Islet precursor cell (in vitro differentiated cells): Measurements from ENCODE around the gene PLA2G2C.

ENCODE experiments used
- DNase-seq: peaks from one replicate; pipeline ENCODE4 v3.0.0-alpha.2; 2018

Gene PLA2G2C

DNA sequence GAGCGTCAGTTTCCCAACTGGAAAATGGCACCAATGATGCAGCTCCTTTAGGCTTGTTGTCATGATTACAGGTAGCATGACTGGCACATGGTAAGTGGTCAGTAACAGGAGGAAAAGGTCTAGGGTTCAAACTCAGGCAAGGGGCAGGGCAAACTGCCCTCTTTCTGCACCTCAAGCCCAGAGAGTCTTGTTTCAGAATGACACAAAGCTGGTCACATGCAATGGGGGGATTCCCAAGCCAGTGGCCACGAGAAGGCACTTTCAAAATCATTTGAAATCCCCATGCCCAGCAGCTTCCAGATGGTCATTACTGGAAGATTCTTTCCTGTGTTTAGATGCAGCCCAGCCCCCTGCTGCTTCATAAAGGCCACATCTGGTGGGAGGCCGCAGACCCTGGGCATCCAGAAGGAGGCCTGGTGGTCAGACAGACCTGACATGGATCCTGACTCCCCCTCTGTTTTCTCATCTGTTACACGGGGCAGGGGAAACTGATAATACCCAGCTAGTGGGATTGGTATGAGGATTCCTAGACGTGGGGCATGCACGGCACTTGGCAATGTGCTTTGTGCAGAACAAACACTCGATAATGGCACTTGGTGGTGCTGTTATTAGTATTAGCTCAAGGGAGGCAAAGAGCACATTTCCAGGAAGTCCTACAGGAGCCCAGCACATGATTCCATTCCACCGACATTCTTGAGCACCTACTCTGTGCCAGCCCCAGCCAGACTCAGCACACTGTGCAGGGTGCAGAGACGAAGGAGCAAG, 60.1 kb downstream of the PLA2G2C start:
- no peak for DNase-seq

DNA sequence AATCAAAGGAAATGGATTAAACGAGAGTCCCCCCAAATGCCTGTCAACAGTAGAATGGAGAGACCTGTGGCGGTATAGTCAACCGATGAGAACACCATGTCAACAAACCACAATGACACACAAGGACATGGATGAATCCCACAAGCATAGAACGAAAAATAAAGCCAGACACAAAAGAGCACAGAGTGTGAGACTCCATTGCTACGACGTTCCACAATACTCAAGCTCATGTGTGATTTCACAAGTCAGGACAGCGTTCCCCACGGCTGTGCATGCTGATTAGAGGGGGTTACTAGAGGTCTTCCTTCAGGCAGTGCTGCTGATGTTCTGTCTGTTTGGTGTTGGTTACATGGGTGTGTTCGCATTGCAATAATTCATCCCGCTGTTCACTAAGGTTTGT, 61.2 kb downstream of the PLA2G2C start:
- no peak for DNase-seq

- DNase-seq = no peak
These were observed 61.8 kb downstream of the PLA2G2C start for GRCh38 chr1:20124456-20125057.

DNA sequence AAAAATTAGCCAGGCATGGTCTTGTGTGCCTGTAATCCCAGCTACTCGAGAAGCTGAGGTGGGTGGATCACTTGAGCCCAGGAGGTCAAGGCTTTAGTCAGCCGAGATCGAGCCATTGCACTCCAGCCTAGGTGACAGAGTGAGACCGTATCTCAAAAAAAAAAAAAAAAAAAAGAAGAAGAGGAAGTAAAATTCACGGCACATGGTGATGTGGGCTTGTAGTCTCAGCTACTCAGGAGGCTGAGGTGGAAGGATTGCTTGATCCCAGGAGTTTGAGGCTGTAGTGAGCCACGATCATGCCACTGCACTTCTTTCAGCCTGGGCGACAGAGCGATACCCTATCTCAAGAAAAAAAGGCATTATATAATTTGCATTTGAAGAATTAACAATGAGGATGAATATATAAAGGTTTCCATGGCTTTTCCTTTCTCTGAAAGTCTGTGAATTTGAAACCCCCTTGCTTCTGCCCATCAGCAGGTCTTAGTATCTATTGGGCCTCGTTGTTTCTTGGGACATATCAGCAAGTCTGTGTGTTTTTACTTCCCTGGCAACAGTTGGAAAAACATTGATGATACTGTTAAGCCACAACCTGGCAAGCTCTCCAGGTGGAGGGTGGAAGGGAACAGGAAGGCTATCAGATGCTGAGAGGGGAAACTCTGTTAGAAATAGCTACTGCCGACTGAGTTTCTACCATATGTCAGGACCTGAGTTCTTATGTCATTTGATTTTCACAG, 62.4 kb downstream of the PLA2G2C start:
- no peak for DNase-seq

- no peak for DNase-seq
These were observed 65.5 kb downstream of the PLA2G2C start for GRCh38 chr1:20120796-20121195.

GRCh38 chr1:20119347-20119746, 67.0 kb downstream of the PLA2G2C start, which contains the start of gene PLA2G2D:
Gene PLA2G2D (minus strand): TSS chr1:20119536. CDS start chr1:20119498, 38 bp downstream.
- DNase-seq = no peak

- DNase-seq = no peak
These were observed 69.1 kb downstream of the PLA2G2C start for GRCh38 chr1:20117236-20117635.

DNA sequence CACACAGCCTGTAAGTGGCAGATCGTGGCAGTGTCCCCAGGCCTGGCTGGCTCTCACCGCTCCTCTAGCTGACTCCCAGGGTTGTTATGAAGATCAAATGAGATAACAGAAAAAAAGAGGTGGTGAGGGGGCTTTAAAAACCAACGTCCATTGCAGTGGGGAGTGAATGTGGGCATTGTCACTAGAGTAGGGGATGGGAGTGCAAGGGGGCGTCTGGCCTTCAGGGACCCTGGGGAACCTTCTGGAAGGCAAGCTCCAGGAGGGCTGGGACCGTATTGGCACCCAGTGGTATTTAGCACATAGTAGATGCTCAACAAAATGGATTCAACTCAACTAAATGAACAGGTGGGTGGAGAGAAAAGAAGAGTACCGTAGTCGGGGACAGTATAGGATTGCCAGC, 70.4 kb downstream of the PLA2G2C start:
- DNase-seq = no peak

DNA sequence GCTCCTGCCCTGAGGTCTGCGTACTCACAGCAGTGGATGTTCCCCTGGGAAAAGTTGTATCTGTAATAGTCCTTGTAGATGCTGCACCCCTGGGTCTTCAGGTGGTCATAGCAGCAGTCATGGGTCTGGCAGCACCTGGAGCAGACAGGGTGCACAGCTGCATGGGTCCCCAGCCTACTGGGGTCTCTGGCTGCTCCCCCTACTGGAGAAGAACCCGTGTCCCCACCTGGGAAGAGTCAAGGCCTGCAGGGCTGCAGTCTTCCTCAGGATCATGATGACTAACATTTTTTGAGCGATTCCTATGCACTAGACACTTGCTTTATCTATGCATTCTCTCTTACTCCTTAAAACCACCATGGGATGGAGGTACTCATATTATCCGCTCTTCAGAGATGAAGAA, 70.8 kb downstream of the PLA2G2C start:
- no peak for DNase-seq

DNA sequence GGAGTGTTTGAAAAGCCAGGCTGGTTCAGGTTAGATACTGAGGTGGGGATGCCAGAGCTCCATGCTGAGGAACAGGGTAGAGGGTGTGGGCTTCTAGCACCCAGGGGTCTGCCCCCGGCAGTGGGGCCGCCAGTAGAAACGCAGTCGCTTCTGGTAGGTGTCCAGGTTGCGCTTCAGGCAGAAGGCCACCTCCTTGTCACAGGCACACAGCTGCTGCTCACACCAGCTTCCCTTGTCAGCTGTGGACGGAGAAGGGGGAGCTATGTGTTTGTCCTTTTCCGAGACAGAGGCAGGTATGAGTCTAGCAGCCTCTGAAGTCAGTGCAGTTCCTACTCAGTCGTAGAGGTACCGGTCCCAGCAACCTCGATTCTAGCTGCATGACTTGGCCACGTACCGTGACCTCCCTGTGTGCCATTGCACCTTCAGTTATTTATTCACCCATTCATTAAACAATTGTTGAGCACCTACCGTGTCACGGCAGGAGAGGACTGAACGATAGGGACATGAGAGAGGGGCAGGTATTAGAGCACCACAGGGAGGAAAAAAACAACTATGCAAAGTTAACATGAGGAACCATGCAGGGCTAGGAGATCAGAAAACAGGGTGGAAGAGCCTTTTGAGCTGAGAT, 72.2 kb downstream of the PLA2G2C start:
- DNase-seq = no peak
